Measurements from ENCODE around the gene ZNF500. TPM values are rescaled to one million over a fixed set of nuclear protein-coding genes. Genes with fewer than 3 reads are reported as not detected.

ZNF500 gene
- 10 to 100 TPM; 11.4 to 20.3 (median 13.0) TPM for total RNA-seq
- total RNA-seq (2013), result 14.1 TPM

DNA sequence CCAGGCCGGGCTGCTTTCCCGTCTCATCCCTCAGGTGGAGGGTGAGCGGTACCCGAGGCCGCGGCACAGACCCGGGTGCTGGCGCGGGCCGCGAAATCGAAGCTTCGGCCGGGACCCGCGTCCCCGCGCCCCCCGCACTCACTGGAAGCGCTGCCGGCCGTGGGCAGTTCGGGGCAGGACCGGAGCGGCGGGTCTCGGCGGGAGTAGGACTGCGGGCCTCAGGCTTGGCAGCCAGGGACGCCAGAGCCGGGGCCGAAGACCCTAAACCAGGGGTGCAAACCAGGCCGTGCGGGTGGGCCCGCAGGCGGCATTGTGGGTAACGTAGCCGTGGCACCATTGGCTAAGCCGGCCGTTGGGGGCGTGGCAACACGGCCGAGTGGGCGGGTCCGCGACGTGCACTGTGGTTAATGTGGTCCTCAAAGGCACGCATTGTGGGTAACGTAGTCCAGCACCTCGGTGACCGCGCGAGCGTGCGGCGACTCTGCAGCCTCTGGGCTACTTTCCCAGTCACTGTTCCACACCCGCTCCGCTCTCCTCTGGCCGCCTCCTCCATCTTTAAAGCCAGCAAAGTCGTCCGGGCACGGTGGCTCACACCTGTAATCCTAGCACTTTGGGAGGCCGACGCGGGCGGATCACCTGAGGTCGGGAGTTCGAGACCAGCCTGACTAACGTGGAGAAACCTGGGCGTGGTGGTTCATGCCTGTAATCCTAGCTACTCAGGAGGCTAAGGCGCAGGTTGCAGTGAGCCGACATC lies at the start of gene ZNF500:
ZNF500 (minus strand) TSS at position 288 of the 754 bp plus-strand sequence. CDS start 1,184 bp downstream, outside the sequence.
- Histone ChIP-seq H3K36me3 (ENCODE audit: control insufficient read depth, insufficient read depth, low read length) (peaks cover 11% of the 10 kb centered on the region), H3K27me3 (ENCODE audit: control insufficient read depth, insufficient read depth, low read length) (no peaks in the 10 kb centered on the region), H3K27ac (ENCODE audit: low read length) (peak within 1 kb of the TSS; percentile 73), H3K9me3 (ENCODE audit: control insufficient read depth, insufficient read depth, low read length) (no peaks in the 10 kb centered on the region), H3K4me3 (ENCODE audit: low read length) (peak within 1 kb of the TSS; percentile 69), H3K4me1 (ENCODE audit: control insufficient read depth, insufficient read depth, low read length) (peaks cover 38% of the 10 kb centered on the region)
- H3K27ac Mint-ChIP-seq, result peak within 1 kb of the TSS; percentile 86 to 88
- peaks cover 30 to 34% of the 10 kb centered on the region in 2 donors for H3K4me1 Mint-ChIP-seq
- TF ChIP-seq, protein P1, sequence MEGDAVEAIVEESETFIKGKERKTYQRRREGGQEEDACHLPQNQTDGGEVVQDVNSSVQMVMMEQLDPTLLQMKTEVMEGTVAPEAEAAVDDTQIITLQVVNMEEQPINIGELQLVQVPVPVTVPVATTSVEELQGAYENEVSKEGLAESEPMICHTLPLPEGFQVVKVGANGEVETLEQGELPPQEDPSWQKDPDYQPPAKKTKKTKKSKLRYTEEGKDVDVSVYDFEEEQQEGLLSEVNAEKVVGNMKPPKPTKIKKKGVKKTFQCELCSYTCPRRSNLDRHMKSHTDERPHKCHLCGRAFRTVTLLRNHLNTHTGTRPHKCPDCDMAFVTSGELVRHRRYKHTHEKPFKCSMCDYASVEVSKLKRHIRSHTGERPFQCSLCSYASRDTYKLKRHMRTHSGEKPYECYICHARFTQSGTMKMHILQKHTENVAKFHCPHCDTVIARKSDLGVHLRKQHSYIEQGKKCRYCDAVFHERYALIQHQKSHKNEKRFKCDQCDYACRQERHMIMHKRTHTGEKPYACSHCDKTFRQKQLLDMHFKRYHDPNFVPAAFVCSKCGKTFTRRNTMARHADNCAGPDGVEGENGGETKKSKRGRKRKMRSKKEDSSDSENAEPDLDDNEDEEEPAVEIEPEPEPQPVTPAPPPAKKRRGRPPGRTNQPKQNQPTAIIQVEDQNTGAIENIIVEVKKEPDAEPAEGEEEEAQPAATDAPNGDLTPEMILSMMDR (IDR thresholded peaks at IDR 0.05), result no peak
- WGBS (ENCODE audit: insufficient coverage), result 2% methylated on average over 72 of the region's 72 CpGs
- intact Hi-C loops (cut with micrococcal nuclease), result loop anchor here (5.0 kb wide), 2 partner anchors 80 to 515 kb away; partner anchors contain the start of genes GLYR1 and UBN1
- H3K9me3 Mint-ChIP-seq, result no peaks in the 10 kb centered on the region
- H3K27me3 Mint-ChIP-seq (ENCODE audit: low read depth in 2 of 2), result no peaks in the 10 kb centered on the region
- peak; percentile 95 to 96 for DNase-seq
- H3K4me3 Mint-ChIP-seq, result peak within 1 kb of the TSS; percentile 92
- H3K36me3 Mint-ChIP-seq, result no peaks in the 10 kb centered on the region
- peak; percentile 93 to 97 (median 97) for ATAC-seq

DNA sequence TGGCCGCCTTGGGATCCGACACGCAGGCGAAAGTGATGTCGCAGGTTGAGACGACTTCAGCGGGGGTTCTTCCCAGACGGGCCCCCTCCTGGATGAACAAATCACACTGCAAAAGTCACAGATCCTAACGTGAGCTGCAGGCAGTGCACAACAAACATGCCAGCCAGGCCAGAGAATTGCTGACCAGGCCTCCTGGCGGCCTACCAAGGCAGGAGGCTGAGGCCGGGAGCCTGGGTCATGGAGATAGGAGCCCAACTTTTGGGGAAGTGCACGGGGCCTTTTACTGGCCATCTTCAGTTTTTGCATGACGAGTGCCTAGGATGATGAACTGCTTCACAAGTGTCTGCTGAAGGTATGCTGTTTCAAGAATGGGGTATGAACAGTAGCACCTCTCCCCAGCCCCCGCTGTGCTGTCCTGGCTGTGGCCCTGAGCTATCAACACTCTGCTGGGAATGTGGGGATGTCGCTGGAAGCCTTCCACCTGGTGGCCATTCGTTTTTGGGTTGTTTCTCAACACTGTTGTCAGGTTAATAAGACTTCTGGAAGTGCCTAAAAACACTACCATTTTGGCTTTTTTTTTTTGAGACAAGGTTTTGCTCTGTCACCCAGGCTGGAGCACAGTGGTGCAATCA lies 47.7 kb upstream of the ZNF500 start:
- no peaks in the 10 kb centered on the region for H3K9me3 ChIP-seq (ENCODE audit: control insufficient read depth, insufficient read depth, low read length)
- ATAC-seq, result no peak
- H3K4me3 ChIP-seq (ENCODE audit: low read length), result no peak overlapping the region
- 95% methylated on average over 16 of the region's 16 CpGs for WGBS (ENCODE audit: insufficient coverage)
- Mint-ChIP-seq H3K36me3 (peaks cover 22% of the 10 kb centered on the region), H3K27ac (no peak overlapping the region), H3K4me3 (no peak overlapping the region), H3K4me1 (no peaks in the 10 kb centered on the region), H3K27me3 (ENCODE audit: low read depth in 2 of 2) (no peaks in the 10 kb centered on the region), H3K9me3 (no peaks in the 10 kb centered on the region)
- intact Hi-C loops (cut with micrococcal nuclease), result no loop called here
- H3K36me3 ChIP-seq (ENCODE audit: control insufficient read depth, insufficient read depth, low read length), result peaks cover 49% of the 10 kb centered on the region
- no peaks in the 10 kb centered on the region for H3K27me3 ChIP-seq (ENCODE audit: control insufficient read depth, insufficient read depth, low read length)
- TF ChIP-seq, protein P1 (IDR thresholded peaks at IDR 0.05), result no peak
- DNase-seq, result no peak
- no peak overlapping the region for H3K27ac ChIP-seq (ENCODE audit: low read length)
- no peaks in the 10 kb centered on the region for H3K4me1 ChIP-seq (ENCODE audit: control insufficient read depth, insufficient read depth, low read length)

GRCh38 chr16:4814046-4814445 lies 47.1 kb upstream of the ZNF500 start:
- no peaks in the 10 kb centered on the region for H3K27me3 ChIP-seq (ENCODE audit: control insufficient read depth, insufficient read depth, low read length)
- H3K4me3 ChIP-seq (ENCODE audit: low read length), result no peak overlapping the region
- H3K27ac ChIP-seq (ENCODE audit: low read length), result no peak overlapping the region
- intact Hi-C loops (cut with micrococcal nuclease), result no loop called here
- no peaks in the 10 kb centered on the region for H3K9me3 ChIP-seq (ENCODE audit: control insufficient read depth, insufficient read depth, low read length)
- Mint-ChIP-seq H3K36me3 (peaks cover 21% of the 10 kb centered on the region), H3K4me1 (no peaks in the 10 kb centered on the region), H3K9me3 (no peaks in the 10 kb centered on the region), H3K27ac (no peak overlapping the region), H3K4me3 (no peak overlapping the region), H3K27me3 (ENCODE audit: low read depth in 2 of 2) (no peaks in the 10 kb centered on the region)
- TF ChIP-seq, protein P1 (IDR thresholded peaks at IDR 0.05), result no peak
- DNase-seq (no peak), ATAC-seq (no peak)
- no peaks in the 10 kb centered on the region for H3K4me1 ChIP-seq (ENCODE audit: control insufficient read depth, insufficient read depth, low read length)
- peaks cover 48% of the 10 kb centered on the region for H3K36me3 ChIP-seq (ENCODE audit: control insufficient read depth, insufficient read depth, low read length)

Measured in natural killer cell (primary cell).